Measurements from ENCODE around the gene DNASE1L1.

The DNASE1L1 gene, protein sequence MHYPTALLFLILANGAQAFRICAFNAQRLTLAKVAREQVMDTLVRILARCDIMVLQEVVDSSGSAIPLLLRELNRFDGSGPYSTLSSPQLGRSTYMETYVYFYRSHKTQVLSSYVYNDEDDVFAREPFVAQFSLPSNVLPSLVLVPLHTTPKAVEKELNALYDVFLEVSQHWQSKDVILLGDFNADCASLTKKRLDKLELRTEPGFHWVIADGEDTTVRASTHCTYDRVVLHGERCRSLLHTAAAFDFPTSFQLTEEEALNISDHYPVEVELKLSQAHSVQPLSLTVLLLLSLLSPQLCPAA

GRCh38 chrX:154409222-154409871, at the start of gene DNASE1L1:
Gene DNASE1L1, minus strand, starts transcription at chrX:154409254. Its CDS starts 3,686 bp downstream, at chrX:154405568.
- in situ Hi-C loops (cut with MboI; ENCODE audit: low pct_unique_long_range_greater_than_20kb, low sequenced_read_pairs), result no loop called here
- DNase-seq, result peak; percentile 95

- in situ Hi-C loops (cut with MboI; ENCODE audit: low pct_unique_long_range_greater_than_20kb, low sequenced_read_pairs), result no loop called here
- DNase-seq, result no peak
Observed at GRCh38 chrX:154458116-154458953, 49.3 kb upstream of the DNASE1L1 start, which contains the start of gene PLXNA3. Gene PLXNA3, plus strand, starts transcription at chrX:154458281. Its CDS starts 1,903 bp downstream, at chrX:154460184.

- peak; percentile 47 for DNase-seq
- in situ Hi-C loops (cut with MboI; ENCODE audit: low pct_unique_long_range_greater_than_20kb, low sequenced_read_pairs), result no loop called here
Observed at GRCh38 chrX:154457491-154458115, 48.5 kb upstream of the DNASE1L1 start.

DNA sequence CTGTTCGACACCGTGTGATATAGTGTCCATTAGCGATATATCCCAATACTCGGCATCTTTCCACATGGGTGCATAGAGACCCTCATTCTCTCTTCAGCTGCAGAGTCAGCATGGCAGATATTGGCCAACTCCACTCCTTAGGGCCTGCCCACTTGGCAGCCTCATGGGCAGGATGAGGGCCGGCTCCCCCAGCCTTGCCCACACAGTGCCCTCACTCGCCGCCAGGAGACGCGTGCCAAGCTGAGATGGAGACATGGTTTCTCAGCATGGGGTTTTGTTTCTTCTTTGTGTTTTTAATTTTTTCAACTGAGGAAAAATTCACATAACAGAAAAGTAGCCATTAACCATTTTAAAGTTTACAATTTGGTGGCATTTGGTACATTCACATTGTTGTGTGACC, 43.8 kb upstream of the DNASE1L1 start:
- DNase-seq, result no peak
- in situ Hi-C loops (cut with MboI; ENCODE audit: low pct_unique_long_range_greater_than_20kb, low sequenced_read_pairs), result no loop called here

DNA sequence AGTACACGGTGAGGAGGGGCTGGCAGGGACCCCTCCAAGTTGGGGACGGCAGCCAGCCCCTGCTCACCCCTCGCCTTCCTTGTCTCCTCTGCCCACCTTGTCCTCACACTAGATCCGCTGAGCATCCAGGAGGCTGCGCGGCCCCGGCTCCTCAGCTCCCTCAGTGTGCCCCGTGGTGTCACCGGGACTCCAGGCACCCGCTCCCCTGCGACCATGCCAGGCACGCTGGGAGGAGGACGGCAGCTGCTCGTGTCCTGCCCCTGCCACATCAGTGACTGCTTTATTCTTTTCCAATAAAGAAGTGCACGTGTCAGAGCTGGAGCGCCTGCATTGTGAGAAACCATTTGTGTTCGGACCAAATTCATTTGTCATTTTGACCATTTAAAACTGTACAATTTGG, 41.3 kb upstream of the DNASE1L1 start:
- no peak for DNase-seq
- in situ Hi-C loops (cut with MboI; ENCODE audit: low pct_unique_long_range_greater_than_20kb, low sequenced_read_pairs), result no loop called here

DNA sequence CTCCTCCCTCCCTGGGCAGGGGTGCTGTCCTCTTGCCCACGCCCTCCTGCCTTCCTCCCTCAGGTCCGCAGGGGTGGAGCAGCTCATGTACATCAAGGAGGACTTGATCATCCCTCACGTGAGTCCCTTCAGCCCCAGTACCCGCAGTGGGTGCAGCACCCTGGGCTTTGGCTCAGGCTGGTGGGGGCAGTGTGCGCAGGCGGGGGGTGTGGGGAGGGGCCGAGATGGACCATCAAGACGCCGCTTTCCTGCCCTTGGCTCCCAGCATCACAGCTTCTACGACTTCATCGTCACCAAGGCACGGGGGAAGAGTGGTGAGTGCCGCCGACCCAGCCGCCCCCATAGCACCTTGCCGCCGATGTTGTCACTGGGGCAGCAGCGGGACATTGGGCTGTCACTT, 40.6 kb upstream of the DNASE1L1 start:
- in situ Hi-C loops (cut with MboI; ENCODE audit: low pct_unique_long_range_greater_than_20kb, low sequenced_read_pairs), result no loop called here

GRCh38 chrX:154448484-154448883, 39.4 kb upstream of the DNASE1L1 start:
- no peak for DNase-seq
- in situ Hi-C loops (cut with MboI; ENCODE audit: low pct_unique_long_range_greater_than_20kb, low sequenced_read_pairs), result no loop called here

More for the DNA sequence above, 40.6 kb upstream of the DNASE1L1 start:
- DNase-seq, result no peak

GRCh38 chrX:154446430-154446829, 37.4 kb upstream of the DNASE1L1 start:
- no peak for DNase-seq
- in situ Hi-C loops (cut with MboI; ENCODE audit: low pct_unique_long_range_greater_than_20kb, low sequenced_read_pairs), result no loop called here

DNA sequence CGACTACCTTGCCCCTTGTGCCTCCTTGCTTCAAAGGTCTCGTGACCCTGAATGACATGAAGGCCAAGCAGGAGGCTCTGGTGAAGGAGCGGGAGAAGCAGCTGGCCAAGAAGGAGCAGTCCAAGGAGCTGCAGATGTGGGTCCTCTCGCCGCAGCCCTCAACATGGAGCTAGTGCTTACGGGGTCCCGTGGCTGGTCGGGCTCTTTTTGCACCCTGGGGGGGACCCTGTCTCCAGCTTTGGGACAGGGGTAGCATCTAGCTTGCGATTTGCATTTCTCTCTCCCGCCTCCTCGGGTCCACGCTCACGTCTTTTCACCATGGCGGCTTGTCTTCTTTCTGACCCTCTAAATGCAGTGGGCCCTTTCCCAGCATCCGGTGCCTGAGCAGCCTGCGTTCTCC, 36.7 kb upstream of the DNASE1L1 start:
- in situ Hi-C loops (cut with MboI; ENCODE audit: low pct_unique_long_range_greater_than_20kb, low sequenced_read_pairs), result no loop called here
- no peak for DNase-seq

- no peak for DNase-seq
- in situ Hi-C loops (cut with MboI; ENCODE audit: low pct_unique_long_range_greater_than_20kb, low sequenced_read_pairs), result no loop called here
Observed at GRCh38 chrX:154444755-154445246, 35.7 kb upstream of the DNASE1L1 start.

DNA sequence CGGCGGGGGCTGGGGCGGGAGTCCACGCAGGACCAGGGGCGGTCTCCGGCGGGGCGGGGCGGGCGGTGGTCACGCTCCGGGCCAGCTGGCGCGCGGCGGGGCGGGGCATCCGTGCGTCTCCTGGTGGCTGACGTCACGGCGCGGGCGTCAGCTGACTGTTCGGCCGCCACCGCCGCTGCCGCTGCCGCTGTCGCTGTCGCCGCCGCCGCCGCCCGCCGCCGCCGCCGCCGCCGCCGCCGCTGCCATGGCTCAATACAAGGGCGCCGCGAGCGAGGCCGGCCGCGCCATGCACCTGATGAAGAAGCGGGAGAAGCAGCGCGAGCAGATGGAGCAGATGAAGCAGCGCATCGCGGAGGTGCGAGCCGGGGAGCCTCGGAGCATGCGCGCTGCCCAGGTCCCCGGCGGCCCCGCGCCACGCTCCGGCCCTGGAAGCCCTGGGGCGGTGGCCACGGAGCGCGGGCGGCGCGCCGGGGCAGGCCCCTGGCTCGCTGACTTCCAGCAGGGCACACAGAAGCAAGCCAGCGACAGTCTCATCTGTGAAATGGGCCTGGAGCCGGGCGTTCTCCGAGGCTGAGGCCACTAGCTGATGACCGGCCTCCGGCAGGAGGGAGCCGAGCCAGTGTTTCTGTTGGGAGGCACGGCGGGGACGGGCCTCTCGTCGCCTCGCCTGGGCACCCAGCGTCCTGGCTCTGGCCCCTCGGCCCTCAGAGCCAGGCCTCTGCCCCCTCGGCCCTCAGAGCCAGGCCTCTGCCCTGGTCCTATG, 35.1 kb upstream of the DNASE1L1 start, which contains the start of gene FAM50A:
TSS of gene FAM50A (plus strand) at position 150 of the 763 bp plus-strand sequence. CDS start at position 245, 95 bp downstream.
- in situ Hi-C loops (cut with MboI; ENCODE audit: low pct_unique_long_range_greater_than_20kb, low sequenced_read_pairs), result no loop called here
- no peak for DNase-seq

GRCh38 chrX:154443479-154443910, 34.4 kb upstream of the DNASE1L1 start:
- DNase-seq, result no peak
- in situ Hi-C loops (cut with MboI; ENCODE audit: low pct_unique_long_range_greater_than_20kb, low sequenced_read_pairs), result no loop called here

GRCh38 chrX:154441984-154442707, 33.1 kb upstream of the DNASE1L1 start:
- no peak for DNase-seq
- in situ Hi-C loops (cut with MboI; ENCODE audit: low pct_unique_long_range_greater_than_20kb, low sequenced_read_pairs), result no loop called here

- in situ Hi-C loops (cut with MboI; ENCODE audit: low pct_unique_long_range_greater_than_20kb, low sequenced_read_pairs), result no loop called here
- no peak for DNase-seq
Observed at GRCh38 chrX:154441564-154441963, 32.5 kb upstream of the DNASE1L1 start.

DNA sequence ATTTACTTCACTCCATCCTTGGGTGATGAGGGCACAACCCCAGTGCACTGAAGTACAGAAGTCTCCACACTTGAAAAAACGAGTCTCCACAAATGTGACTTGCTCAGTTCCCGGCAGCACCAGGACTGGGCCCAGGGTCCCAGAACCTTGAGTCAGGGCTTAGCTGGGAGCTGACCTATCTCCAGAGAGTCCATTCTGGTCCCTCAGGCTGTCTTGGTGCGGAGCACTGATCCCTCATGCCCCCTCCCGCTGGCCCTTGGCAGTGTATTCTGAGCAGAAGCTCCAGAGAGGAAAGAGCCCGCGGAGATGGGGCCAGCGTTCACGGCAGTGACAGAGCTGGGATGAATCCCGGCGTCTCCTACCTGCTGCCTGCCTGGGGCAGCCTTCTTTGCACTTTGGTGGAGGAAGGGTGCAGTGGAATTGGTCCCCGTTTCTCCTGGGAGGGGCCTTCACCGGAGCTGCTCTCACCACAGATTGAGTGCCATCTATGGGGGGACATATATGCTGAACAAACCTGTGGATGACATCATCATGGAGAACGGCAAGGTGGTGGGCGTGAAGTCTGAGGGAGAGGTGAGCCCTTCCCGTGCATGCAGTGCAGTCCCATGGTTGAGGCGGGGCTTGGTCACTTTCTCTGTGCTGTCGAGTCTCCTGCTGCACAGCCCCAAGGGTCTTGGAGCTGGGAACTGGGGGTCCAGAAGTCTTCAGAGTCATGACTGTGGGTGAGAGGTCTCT, 31.7 kb upstream of the DNASE1L1 start:
- no peak for DNase-seq
- in situ Hi-C loops (cut with MboI; ENCODE audit: low pct_unique_long_range_greater_than_20kb, low sequenced_read_pairs), result no loop called here

DNA sequence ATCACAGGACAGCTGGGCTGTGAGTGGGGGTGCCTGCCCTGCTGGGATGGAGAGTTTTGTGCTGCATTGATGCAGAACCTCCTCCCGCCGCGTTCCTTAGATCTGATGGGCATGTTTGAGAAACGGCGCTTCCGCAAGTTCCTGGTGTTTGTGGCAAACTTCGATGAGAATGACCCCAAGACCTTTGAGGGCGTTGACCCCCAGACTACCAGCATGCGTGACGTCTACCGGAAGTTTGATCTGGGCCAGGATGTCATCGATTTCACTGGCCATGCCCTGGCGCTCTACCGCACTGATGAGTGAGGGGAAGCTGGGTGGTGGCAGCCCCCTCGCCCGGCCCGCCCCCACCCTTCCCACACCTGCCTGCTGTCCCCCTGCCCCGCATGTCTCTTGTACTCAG, 30.8 kb upstream of the DNASE1L1 start:
- in situ Hi-C loops (cut with MboI; ENCODE audit: low pct_unique_long_range_greater_than_20kb, low sequenced_read_pairs), result no loop called here
- DNase-seq, result no peak
